Neutrophil (primary cell): ENCODE results near the gene GNAI3.

Experiments used
- H3K27ac ChIP-seq: fragments of 200-600 bp; sonication (generic); 2 replicates; pipeline ENCODE4 v1.5.1; 2016; ENCODE audit warnings: mild to moderate bottlenecking, moderate library complexity
- H3K27me3 ChIP-seq: fragments of 200-600 bp; sonication (generic); 2 replicates; pipeline ENCODE4 v1.6.0; 2016; ENCODE audit warnings: mild to moderate bottlenecking
- H3K36me3 ChIP-seq: fragments of 200-600 bp; sonication (generic); 2 replicates; pipeline ENCODE4 v1.5.1; 2017
- H3K4me1 ChIP-seq, 2 experiments: fragments of 200-600 bp in 1 of 2; sonication (generic) in 1 of 2; 1 replicate in 1 of 2; 2 replicates in 1 of 2; pipeline versions ENCODE4 v1.5.1 to v1.6.1; 2013 to 2016; ENCODE audit warnings: low read depth in 1 of 2, low read length in 1 of 2, mild to moderate bottlenecking in 1 of 2, moderate library complexity in 1 of 2; ENCODE audit not compliant: control insufficient read depth in 1 of 2, insufficient read depth in 1 of 2
- H3K4me3 ChIP-seq, 2 experiments: fragments of 200-600 bp in 1 of 2; sonication (generic) in 1 of 2; 1 replicate in 1 of 2; 2 replicates in 1 of 2; pipeline ENCODE4 v1.5.1; 2013 to 2016; ENCODE audit warnings: low read depth in 1 of 2, low read length in 1 of 2, mild to moderate bottlenecking in 1 of 2, moderate library complexity in 1 of 2
- H3K9me3 ChIP-seq: fragments of 200-600 bp; sonication (generic); 2 replicates; pipeline ENCODE4 v1.5.1; 2016
- TF ChIP-seq, protein P1 (sequence below): fragments of 200-600 bp; sonication (generic); IDR thresholded peaks from 2 replicates; pipeline ENCODE4 v1.5.1; 2016; ENCODE audit warnings: antibody characterized with exemption

GNAI3 gene

GRCh38 chr1:109557520-109557919, 9.1 kb downstream of the GNAI3 start:
- no peak overlapping the region for H3K4me3 ChIP-seq
- H3K27me3 ChIP-seq, result no peaks in the 10 kb centered on the region
- TF ChIP-seq, protein P1, sequence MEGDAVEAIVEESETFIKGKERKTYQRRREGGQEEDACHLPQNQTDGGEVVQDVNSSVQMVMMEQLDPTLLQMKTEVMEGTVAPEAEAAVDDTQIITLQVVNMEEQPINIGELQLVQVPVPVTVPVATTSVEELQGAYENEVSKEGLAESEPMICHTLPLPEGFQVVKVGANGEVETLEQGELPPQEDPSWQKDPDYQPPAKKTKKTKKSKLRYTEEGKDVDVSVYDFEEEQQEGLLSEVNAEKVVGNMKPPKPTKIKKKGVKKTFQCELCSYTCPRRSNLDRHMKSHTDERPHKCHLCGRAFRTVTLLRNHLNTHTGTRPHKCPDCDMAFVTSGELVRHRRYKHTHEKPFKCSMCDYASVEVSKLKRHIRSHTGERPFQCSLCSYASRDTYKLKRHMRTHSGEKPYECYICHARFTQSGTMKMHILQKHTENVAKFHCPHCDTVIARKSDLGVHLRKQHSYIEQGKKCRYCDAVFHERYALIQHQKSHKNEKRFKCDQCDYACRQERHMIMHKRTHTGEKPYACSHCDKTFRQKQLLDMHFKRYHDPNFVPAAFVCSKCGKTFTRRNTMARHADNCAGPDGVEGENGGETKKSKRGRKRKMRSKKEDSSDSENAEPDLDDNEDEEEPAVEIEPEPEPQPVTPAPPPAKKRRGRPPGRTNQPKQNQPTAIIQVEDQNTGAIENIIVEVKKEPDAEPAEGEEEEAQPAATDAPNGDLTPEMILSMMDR, result no peak
- no peaks in the 10 kb centered on the region for H3K9me3 ChIP-seq
- no peaks in the 10 kb centered on the region for H3K36me3 ChIP-seq
- H3K4me1 ChIP-seq, result peaks cover 70 to 91% of the 10 kb centered on the region in 2 experiments
- H3K27ac ChIP-seq, result peak overlapping the region; percentile 69

GRCh38 chr1:109559995-109560394, 11.6 kb downstream of the GNAI3 start:
- Histone ChIP-seq H3K4me1 (peaks cover 72 to 87% of the 10 kb centered on the region in 2 experiments), H3K27me3 (no peaks in the 10 kb centered on the region), H3K9me3 (no peaks in the 10 kb centered on the region), H3K27ac (peak overlapping the region; percentile 26), H3K36me3 (no peaks in the 10 kb centered on the region), H3K4me3 (no peak overlapping the region)
- TF ChIP-seq, protein P1, result no peak

DNA sequence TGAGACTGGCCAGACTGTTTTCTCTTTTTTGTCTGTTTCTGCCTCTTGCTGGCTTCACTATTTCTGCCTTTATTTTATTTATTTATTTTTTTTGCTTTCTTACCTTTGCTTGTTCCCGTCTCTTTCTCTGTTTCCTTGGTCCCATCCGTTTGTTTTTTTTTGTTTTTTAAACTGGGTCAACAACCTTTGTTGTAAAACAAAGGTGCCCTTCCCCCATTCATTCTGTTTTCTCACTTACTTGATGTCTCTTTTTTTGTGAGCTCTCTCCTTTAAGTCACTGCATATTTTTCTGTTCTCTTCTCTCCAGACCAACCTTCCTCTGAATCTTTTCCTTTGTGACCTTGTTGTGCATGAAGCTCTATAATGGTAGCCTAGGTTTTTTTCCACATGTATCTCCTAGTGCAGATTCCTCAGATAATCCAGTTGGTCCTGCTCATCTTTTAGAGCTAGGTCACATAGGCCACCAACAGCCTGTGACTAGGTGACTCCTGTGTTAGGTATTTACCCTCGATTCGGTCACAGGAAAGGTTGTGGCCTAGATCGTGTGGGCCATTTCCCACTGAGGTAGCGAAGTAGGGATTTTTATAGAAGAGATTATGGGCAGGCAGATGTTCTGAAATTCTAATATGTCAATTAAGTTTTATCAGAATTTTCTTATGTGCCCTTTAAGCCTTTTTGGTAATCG, 15.9 kb downstream of the GNAI3 start:
- TF ChIP-seq, protein P1, result no peak
- Histone ChIP-seq H3K27ac (no peak overlapping the region), H3K36me3 (no peaks in the 10 kb centered on the region), H3K9me3 (no peaks in the 10 kb centered on the region), H3K27me3 (no peaks in the 10 kb centered on the region), H3K4me1 (peaks cover 57 to 77% of the 10 kb centered on the region in 2 experiments), H3K4me3 (no peak overlapping the region)

GRCh38 chr1:109565241-109565640, 16.8 kb downstream of the GNAI3 start:
- TF ChIP-seq, protein P1, result no peak
- Histone ChIP-seq H3K4me1 (peaks cover 59 to 78% of the 10 kb centered on the region in 2 experiments), H3K36me3 (no peaks in the 10 kb centered on the region), H3K4me3 (no peak overlapping the region), H3K9me3 (no peaks in the 10 kb centered on the region), H3K27me3 (no peaks in the 10 kb centered on the region), H3K27ac (peak overlapping the region; percentile 5)

DNA sequence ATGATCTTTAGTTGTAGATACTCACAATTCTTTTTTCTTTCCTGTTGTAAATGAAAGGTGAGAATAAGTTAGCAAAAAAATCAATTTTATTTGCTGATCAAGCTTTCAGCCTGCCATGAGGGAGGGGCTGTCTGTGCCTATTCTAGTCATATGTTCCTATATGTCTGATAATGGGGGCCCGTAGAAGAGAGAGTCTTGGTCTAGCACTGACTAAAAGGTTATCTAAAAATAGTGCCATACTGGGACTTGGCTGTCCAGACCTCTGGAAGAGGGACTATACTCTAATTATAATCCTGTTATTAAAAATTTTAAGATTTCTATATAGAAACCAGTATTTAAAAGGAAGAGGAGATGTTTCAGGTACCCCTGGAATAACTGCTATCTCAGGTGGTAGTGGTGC, 18.6 kb downstream of the GNAI3 start:
- H3K4me1 ChIP-seq, result peaks cover 66 to 79% of the 10 kb centered on the region in 2 experiments
- no peak overlapping the region for H3K4me3 ChIP-seq
- no peaks in the 10 kb centered on the region for H3K27me3 ChIP-seq
- no peak overlapping the region for H3K27ac ChIP-seq
- H3K36me3 ChIP-seq, result no peaks in the 10 kb centered on the region
- no peaks in the 10 kb centered on the region for H3K9me3 ChIP-seq
- TF ChIP-seq, protein P1, result no peak
